SK-N-MC (cell line): ENCODE data around the gene SENP7.

Experiments
- EZH2 ChIP-seq: fragments of 200-600 bp; sonication (generic); IDR thresholded peaks from one replicate; pipeline ENCODE4 v1.6.1; 2017; ENCODE audit warnings: antibody characterized with exemption
- FOXP2 ChIP-seq: optimal IDR thresholded peaks from 2 replicates; pipeline ENCODE3; 2011; ENCODE audit warnings: mild to moderate bottlenecking, moderate library complexity; ENCODE audit not compliant: insufficient read depth; ENCODE audit errors: extremely low read length, control extremely low read depth
- POLR2AphosphoS5 ChIP-seq: IDR thresholded peaks from 2 replicates; pipeline ENCODE4 v1.6.1; 2012; ENCODE audit warnings: mild to moderate bottlenecking, low read depth, low read length, borderline replicate concordance

DNA sequence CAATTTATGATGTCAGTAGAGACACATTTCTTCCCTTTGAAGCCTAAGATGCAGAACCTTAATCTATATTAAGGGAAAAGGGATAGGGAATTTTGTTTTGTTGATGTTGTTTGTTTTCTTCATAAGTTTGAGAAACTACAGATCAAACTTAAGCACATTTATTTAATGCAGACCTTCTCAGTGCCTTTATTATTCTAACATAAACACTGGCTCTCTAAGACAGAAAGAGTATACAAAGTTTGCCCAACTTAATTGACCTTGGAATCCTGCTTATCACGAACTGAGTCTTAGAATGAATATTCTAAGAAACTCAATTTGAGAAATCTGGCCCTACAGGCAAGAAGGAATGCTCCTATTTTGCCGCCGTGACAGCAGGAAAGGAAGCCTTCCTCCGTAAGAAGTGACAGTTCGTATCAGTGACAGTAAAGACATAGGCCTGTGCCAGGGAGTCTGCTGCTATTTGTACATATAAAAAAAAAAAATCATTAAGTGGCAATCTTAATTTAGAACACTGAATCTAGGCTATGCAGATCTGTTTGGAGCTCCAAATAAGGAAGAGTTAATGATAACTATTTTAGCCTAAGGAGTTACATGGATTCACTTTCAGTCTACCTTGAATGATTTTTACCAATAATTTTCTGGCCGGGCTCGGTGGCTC, 183.9 kb downstream of the SENP7 start:
- TF ChIP-seq POLR2AphosphoS5 = no peak
- TF ChIP-seq EZH2 = no peak
- no peak for TF ChIP-seq FOXP2
